Measurements from ENCODE around the gene SZRD1. TPM values are rescaled to one million over a fixed set of nuclear protein-coding genes. Genes with fewer than 3 reads are reported as not detected.

The SZRD1 gene
- total and polyA plus RNA-seq, 2 of the 4 experiments (the other 2 are of a cell fraction): 119 to 149 TPM

DNA sequence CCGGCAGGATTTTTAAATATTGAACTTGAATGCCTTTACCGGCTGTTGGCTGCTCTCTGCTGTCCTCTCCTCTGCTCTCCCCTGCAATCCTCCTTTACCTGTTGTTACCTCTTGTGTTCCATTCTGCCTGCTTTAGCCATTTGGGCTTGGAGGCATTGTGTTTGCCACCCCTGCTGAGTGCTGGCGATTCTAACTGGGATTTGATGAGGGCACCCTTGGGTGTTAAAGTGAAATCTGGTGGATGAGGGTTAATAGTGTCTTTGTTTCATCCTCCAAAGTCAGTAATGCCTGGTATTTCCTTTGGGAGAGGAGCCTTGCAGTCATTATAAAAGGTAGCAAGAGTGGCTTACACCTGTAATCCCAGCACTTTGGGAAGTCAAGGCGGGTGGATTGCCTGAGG lies 9.9 kb downstream of the SZRD1 start:
- H3K23ac ChIP-seq (ENCODE audit: low read depth, low read length): peak overlapping the region; percentile 67
- dilution Hi-C loops (cut with HindIII; ENCODE audit: low sequenced_read_pairs, unreplicated experiment): no loop called here

More for the DNA sequence above, 9.9 kb downstream of the SZRD1 start:
- no TSS peak for BruUV-seq (replicated peaks)
- Histone ChIP-seq H3K4me2 (ENCODE audit: low read depth, low read length) (0 out of 2 replicates have a peak overlapping the region, but pooled peaks have one; percentile 14), H3K9ac (ENCODE audit: low read depth, low read length) (no peak overlapping the region), H3K9me1 (ENCODE audit: insufficient read depth, low read length) (peaks cover 28% of the 10 kb centered on the region), H4K20me1 (ENCODE audit: insufficient read depth, low read length) (peaks cover 56% of the 10 kb centered on the region), H4K5ac (ENCODE audit: low read depth, low read length) (peak overlapping the region; percentile 22), H3K27me3 (ENCODE audit: control insufficient read depth, insufficient read depth, low read length) (no peaks in the 10 kb centered on the region), H3K79me1 (ENCODE audit: low read depth in 1 of 2, low read length in 2 of 2) (peaks cover 6 to 63% of the 10 kb centered on the region in 2 experiments), H2AFZ (replicated peaks; ENCODE audit: low read length, poor library complexity) (no peak overlapping the region), H2BK15ac (ENCODE audit: low read depth, low read length) (peak overlapping the region; percentile 27; the same call in 2 of the 3 replicates), H2AK5ac (ENCODE audit: low read depth, low read length) (peak overlapping the region; percentile 89), H2BK5ac (ENCODE audit: low read depth, low read length, poor library complexity, severe bottlenecking) (peak overlapping the region; percentile 75), H3K56ac (ENCODE audit: extremely low read depth, insufficient read depth, low read length) (no peak overlapping the region), H3K27ac (ENCODE audit: insufficient read depth, low read length) (peak overlapping the region; percentile 91), H4K8ac (ENCODE audit: low read depth in 2 of 2, low read length in 2 of 2) (peak overlapping the region in 1 of 2 experiments; percentile 74; a peak in 2 of 4 replicates), H3K14ac (replicated peaks; ENCODE audit: low read depth, low read length) (peak overlapping the region; percentile 74; the same call in 1 of the 2 replicates), H3K18ac (ENCODE audit: low read depth, low read length) (peak overlapping the region; percentile 45; the same call in 1 of the 2 replicates), H3K4me1 (ENCODE audit: control insufficient read depth, insufficient read depth, low read length) (peaks cover 33% of the 10 kb centered on the region), H3K36me3 (ENCODE audit: control insufficient read depth, insufficient read depth, low read length) (no peaks in the 10 kb centered on the region), H2BK20ac (ENCODE audit: low read depth, low read length) (peak overlapping the region; percentile 77), H4K91ac (ENCODE audit: insufficient read depth, low read depth, low read length) (peak overlapping the region; percentile 65), H3K4me3 (ENCODE audit: insufficient read depth, low read depth, low read length) (no peak overlapping the region), H2BK120ac (ENCODE audit: low read depth, low read length) (peak overlapping the region; percentile 65), H3K4ac (ENCODE audit: low read depth, low read length) (peak overlapping the region; percentile 98), H3K9me3 (ENCODE audit: control insufficient read depth, insufficient read depth, low read length) (no peaks in the 10 kb centered on the region), H2AK9ac (replicated peaks; ENCODE audit: low read depth, low read length, poor library complexity) (no peak overlapping the region)
- WGBS, 2 experiments (ENCODE audit: extremely low coverage in 2 of 2, insufficient read length in 1 of 2): no CpG with 5 or more reads among the region's 4 CpGs
- TF ChIP-seq RAD21 (IDR thresholded peaks at IDR 0.05; ENCODE audit: low read length): no peak
- no peak for TF ChIP-seq NFE2L2 (IDR thresholded peaks at IDR 0.05; ENCODE audit: low read depth, low read length)
- TF ChIP-seq RFX5 (IDR thresholded peaks at IDR 0.05; ENCODE audit: low read depth, low read length): no peak
- TF ChIP-seq MXI1 (IDR thresholded peaks at IDR 0.05; ENCODE audit: borderline replicate concordance, low read depth, low read length): no peak
- TF ChIP-seq MAFK (IDR thresholded peaks at IDR 0.05; ENCODE audit: low read depth, low read length): no peak
- TF ChIP-seq POLR2A (IDR thresholded peaks at IDR 0.05; ENCODE audit: low read depth, low read length): no peak
- TF ChIP-seq, protein P1, sequence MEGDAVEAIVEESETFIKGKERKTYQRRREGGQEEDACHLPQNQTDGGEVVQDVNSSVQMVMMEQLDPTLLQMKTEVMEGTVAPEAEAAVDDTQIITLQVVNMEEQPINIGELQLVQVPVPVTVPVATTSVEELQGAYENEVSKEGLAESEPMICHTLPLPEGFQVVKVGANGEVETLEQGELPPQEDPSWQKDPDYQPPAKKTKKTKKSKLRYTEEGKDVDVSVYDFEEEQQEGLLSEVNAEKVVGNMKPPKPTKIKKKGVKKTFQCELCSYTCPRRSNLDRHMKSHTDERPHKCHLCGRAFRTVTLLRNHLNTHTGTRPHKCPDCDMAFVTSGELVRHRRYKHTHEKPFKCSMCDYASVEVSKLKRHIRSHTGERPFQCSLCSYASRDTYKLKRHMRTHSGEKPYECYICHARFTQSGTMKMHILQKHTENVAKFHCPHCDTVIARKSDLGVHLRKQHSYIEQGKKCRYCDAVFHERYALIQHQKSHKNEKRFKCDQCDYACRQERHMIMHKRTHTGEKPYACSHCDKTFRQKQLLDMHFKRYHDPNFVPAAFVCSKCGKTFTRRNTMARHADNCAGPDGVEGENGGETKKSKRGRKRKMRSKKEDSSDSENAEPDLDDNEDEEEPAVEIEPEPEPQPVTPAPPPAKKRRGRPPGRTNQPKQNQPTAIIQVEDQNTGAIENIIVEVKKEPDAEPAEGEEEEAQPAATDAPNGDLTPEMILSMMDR (conservative IDR thresholded peaks at IDR 0.05; ENCODE audit: low read depth, low read length): no peak
- TF ChIP-seq BHLHE40 (IDR thresholded peaks at IDR 0.05; ENCODE audit: low read depth, low read length): no peak
- no peak for TF ChIP-seq FOS (IDR thresholded peaks at IDR 0.05; ENCODE audit: low read depth, low read length)
- TF ChIP-seq SMC3 (IDR thresholded peaks at IDR 0.05; ENCODE audit: low read depth, low read length): no peak
- TF ChIP-seq, protein P2, sequence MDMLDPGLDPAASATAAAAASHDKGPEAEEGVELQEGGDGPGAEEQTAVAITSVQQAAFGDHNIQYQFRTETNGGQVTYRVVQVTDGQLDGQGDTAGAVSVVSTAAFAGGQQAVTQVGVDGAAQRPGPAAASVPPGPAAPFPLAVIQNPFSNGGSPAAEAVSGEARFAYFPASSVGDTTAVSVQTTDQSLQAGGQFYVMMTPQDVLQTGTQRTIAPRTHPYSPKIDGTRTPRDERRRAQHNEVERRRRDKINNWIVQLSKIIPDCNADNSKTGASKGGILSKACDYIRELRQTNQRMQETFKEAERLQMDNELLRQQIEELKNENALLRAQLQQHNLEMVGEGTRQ (IDR thresholded peaks at IDR 0.05; ENCODE audit: low read depth, low read length): no peak
- TF ChIP-seq CHD1 (IDR thresholded peaks at IDR 0.05; ENCODE audit: low read depth, low read length): no peak
- TF ChIP-seq, protein P3, sequence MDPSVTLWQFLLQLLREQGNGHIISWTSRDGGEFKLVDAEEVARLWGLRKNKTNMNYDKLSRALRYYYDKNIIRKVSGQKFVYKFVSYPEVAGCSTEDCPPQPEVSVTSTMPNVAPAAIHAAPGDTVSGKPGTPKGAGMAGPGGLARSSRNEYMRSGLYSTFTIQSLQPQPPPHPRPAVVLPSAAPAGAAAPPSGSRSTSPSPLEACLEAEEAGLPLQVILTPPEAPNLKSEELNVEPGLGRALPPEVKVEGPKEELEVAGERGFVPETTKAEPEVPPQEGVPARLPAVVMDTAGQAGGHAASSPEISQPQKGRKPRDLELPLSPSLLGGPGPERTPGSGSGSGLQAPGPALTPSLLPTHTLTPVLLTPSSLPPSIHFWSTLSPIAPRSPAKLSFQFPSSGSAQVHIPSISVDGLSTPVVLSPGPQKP (IDR thresholded peaks at IDR 0.05; ENCODE audit: borderline replicate concordance, low read depth, low read length): no peak
- ATAC-seq (ENCODE audit: low read depth) (no peak), DNase-seq (no peak)
- ChIA-PET CTCF (interaction anchor here (0.6 kb wide), 1 partner anchor 294 kb away, joined by 3 read pairs; no protein-coding TSS in a partner anchor), POLR2A (ENCODE audit: unreplicated experiment) (no interaction called here)
- in situ Hi-C loops (cut with MboI; ENCODE audit: low sequenced_read_pairs) (no loop called here), intact Hi-C loops (cut with micrococcal nuclease) (no loop called here)

Measured in IMR-90 (cell line).